ENCODE results near the gene SIPA1L3. TPM values are rescaled to one million over a fixed set of nuclear protein-coding genes. Genes with fewer than 3 reads are reported as not detected.

Gene SIPA1L3
- total and polyA plus RNA-seq, 2 experiments from 2014 or later: 15.7 to 54.1 TPM

GRCh38 chr19:37933937-37934358, 26.9 kb downstream of the SIPA1L3 start:
- no peak for DNase-seq (ENCODE audit: low spot score)
- H3K27me3 Mint-ChIP-seq (ENCODE audit: insufficient read depth, low read depth, poor library complexity): peaks cover 6% of the 10 kb centered on the region
- Histone ChIP-seq H4K20me1 (replicated peaks; ENCODE audit: insufficient read depth) (peaks cover 3% of the 10 kb centered on the region; the same call in 1 of the 2 replicates), H3K4me1 (ENCODE audit: insufficient read depth) (peaks cover 47% of the 10 kb centered on the region), H3K4me3 (no peak overlapping the region), H3K27me3 (ENCODE audit: insufficient read depth) (no peaks in the 10 kb centered on the region), H3K9me2 (ENCODE audit: insufficient read depth) (no peaks in the 10 kb centered on the region), H3K79me2 (replicated peaks; ENCODE audit: insufficient read depth) (peaks cover 80% of the 10 kb centered on the region), H2AFZ (no peak overlapping the region), H3K4me2 (peak overlapping the region; percentile 72; the same call in 1 of the 2 replicates), H3K27ac (ENCODE audit: low read depth) (peak overlapping the region; percentile 98; the same call in 1 of the 2 replicates), H3K36me3 (ENCODE audit: insufficient read depth) (peaks cover 13% of the 10 kb centered on the region; the same call in 1 of the 2 replicates), H3F3A (replicated peaks; ENCODE audit: low read depth) (peaks cover 11% of the 10 kb centered on the region)
- TF ChIP-seq ETS1 (IDR thresholded peaks at IDR 0.05) (no peak), CREB1 (CRISPR knock-in tag; IDR thresholded peaks at IDR 0.05; ENCODE audit: low read depth) (no peak), ZNF114 (CRISPR knock-in tag; IDR thresholded peaks at IDR 0.05) (no peak), NANOG (IDR thresholded peaks at IDR 0.05; ENCODE audit: borderline replicate concordance) (no peak), JUNB (IDR thresholded peaks at IDR 0.05; ENCODE audit: unreplicated experiment) (no peak), EZH2 (IDR thresholded peaks at IDR 0.05; ENCODE audit: low read depth, unreplicated experiment) (no peak), EZH2phosphoT487 (IDR thresholded peaks at IDR 0.05; ENCODE audit: unreplicated experiment) (no peak), CTCF (conservative IDR thresholded peaks at IDR 0.05; ENCODE audit: low read depth in 2 of 2) (no peak), ZNF331 (CRISPR knock-in tag; IDR thresholded peaks at IDR 0.05; ENCODE audit: low read depth) (no peak), STAT1 (IDR thresholded peaks at IDR 0.05; ENCODE audit: unreplicated experiment) (no peak), POLR2AphosphoS5 (IDR thresholded peaks at IDR 0.05; ENCODE audit: low read depth) (no peak)
- no peak overlapping the region for H3K27ac Mint-ChIP-seq
- no peak overlapping the region for H3K4me3 Mint-ChIP-seq
- peaks cover 51% of the 10 kb centered on the region for H3K36me3 Mint-ChIP-seq (ENCODE audit: low read depth)
- peaks cover 29% of the 10 kb centered on the region for H3K9me3 Mint-ChIP-seq
- ATAC-seq: no peak
- H3K4me1 Mint-ChIP-seq: peaks cover 42% of the 10 kb centered on the region

GRCh38 chr19:37935341-37935740, 28.3 kb downstream of the SIPA1L3 start:
- Mint-ChIP-seq H3K9me3 (peaks cover 31% of the 10 kb centered on the region), H3K36me3 (ENCODE audit: low read depth) (peaks cover 57% of the 10 kb centered on the region), H3K4me1 (peaks cover 37% of the 10 kb centered on the region), H3K27me3 (ENCODE audit: insufficient read depth, low read depth, poor library complexity) (peaks cover 3% of the 10 kb centered on the region), H3K4me3 (no peak overlapping the region), H3K27ac (no peak overlapping the region)
- Histone ChIP-seq H3K36me3 (ENCODE audit: insufficient read depth) (peaks cover 13% of the 10 kb centered on the region; the same call in 1 of the 2 replicates), H3K4me3 (no peak overlapping the region), H2AFZ (no peak overlapping the region), H3K9me2 (ENCODE audit: insufficient read depth) (no peaks in the 10 kb centered on the region), H3K79me2 (replicated peaks; ENCODE audit: insufficient read depth) (peaks cover 84% of the 10 kb centered on the region), H3K4me1 (ENCODE audit: insufficient read depth) (peaks cover 37% of the 10 kb centered on the region), H3F3A (replicated peaks; ENCODE audit: low read depth) (peaks cover 11% of the 10 kb centered on the region), H3K27me3 (ENCODE audit: insufficient read depth) (no peaks in the 10 kb centered on the region), H4K20me1 (replicated peaks; ENCODE audit: insufficient read depth) (peaks cover 3% of the 10 kb centered on the region; the same call in 1 of the 2 replicates), H3K4me2 (no peak overlapping the region), H3K27ac (ENCODE audit: low read depth) (no peak overlapping the region)
- ATAC-seq (no peak), DNase-seq (ENCODE audit: low spot score) (no peak)
- peak; percentile 96 for TF ChIP-seq ZNF331 (CRISPR knock-in tag; IDR thresholded peaks at IDR 0.05; ENCODE audit: low read depth)
- TF ChIP-seq ZNF114 (CRISPR knock-in tag; IDR thresholded peaks at IDR 0.05): no peak

All from GM23338 (cell line).